GM12875 (cell line): ENCODE data around the gene HCFC1R1.

ENCODE experiments used
- H3K4me3 ChIP-seq: one replicate; pipeline ENCODE4 v1.5.1; 2011; ENCODE audit warnings: low read depth, low read length, control low read depth
- TF ChIP-seq, protein P1 (sequence below): IDR thresholded peaks from 2 replicates; pipeline ENCODE4 v1.5.1; 2011; ENCODE audit warnings: low read depth, mild to moderate bottlenecking, control low read depth, inconsistent platforms, low read length, moderate library complexity, borderline replicate concordance; ENCODE audit not compliant: insufficient read depth

HCFC1R1 gene

DNA sequence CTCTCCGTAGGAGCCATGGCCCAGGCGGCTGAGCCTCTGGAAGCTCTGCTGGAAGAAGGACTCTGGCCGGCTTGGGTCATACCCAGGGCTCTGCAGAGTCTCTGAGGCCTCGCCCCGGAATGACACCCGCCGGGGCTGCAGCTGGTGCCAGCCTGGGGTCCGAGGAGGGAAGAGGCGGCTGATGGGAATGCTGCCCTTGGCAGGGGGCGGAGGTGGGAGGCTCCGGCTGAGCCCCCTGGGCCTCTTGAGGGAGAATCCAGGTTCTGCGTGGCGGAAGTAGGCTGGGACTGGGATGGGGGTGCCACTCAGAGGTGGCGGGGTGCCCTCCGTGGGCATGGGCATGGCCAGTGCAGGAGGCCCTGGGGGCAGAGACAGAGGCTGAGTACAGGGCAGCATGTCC, 47.1 kb downstream of the HCFC1R1 start:
- TF ChIP-seq, protein P1, sequence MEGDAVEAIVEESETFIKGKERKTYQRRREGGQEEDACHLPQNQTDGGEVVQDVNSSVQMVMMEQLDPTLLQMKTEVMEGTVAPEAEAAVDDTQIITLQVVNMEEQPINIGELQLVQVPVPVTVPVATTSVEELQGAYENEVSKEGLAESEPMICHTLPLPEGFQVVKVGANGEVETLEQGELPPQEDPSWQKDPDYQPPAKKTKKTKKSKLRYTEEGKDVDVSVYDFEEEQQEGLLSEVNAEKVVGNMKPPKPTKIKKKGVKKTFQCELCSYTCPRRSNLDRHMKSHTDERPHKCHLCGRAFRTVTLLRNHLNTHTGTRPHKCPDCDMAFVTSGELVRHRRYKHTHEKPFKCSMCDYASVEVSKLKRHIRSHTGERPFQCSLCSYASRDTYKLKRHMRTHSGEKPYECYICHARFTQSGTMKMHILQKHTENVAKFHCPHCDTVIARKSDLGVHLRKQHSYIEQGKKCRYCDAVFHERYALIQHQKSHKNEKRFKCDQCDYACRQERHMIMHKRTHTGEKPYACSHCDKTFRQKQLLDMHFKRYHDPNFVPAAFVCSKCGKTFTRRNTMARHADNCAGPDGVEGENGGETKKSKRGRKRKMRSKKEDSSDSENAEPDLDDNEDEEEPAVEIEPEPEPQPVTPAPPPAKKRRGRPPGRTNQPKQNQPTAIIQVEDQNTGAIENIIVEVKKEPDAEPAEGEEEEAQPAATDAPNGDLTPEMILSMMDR: no peak
- H3K4me3 ChIP-seq: no peak overlapping the region

DNA sequence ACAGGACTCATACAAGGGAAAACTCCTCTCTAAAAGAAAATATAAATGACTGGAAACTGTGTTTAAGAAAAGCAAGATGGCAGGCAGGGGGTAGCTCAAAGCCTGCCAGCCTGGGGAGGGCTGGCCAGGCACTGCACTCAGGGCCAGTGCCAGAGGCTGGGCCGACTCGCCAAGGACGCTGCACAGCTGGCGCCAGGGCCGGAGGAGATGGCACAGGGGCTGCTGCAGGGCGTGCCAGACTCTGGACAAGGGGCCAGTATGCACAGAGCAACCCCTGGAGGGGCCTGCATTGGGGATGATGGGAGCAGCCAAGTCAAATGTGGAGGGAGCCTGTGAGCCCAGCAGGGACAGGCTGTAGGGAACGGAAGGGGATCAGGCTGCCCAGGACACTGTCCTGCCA, 47.5 kb downstream of the HCFC1R1 start:
- TF ChIP-seq, protein P1: no peak
- H3K4me3 ChIP-seq: no peak overlapping the region

DNA sequence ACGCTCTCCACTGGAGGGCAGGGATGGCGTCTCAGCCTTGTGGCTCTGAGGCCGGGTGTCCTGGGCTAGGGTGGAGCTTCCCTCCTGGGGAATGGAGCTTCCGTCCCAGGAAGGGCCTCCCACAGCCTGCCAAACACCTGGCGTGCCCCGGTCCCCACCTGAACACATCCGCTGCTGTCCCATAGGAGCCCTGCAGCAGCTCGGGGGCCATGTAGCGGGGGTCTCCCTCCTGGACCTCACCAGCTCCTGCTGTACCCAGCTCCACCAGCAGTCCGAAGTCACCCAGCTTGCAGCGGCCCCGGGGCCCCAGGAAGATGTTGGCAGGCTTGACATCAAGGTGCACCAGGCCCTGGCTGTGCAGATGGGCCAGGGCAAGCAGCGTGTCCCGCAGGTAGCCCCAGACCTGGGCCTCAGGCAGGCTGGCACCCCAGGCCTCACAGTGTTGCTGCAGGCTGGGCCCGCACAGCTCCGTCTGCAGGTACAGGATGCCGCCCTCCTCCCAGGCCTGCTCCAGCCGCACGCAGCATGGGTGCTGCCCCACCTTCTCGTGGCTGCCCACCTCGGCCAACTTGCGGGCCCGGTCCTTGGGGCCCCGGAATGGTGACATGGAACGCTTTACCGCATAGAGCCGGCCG, 48.5 kb downstream of the HCFC1R1 start:
- TF ChIP-seq, protein P1: no peak
- no peak overlapping the region for H3K4me3 ChIP-seq

DNA sequence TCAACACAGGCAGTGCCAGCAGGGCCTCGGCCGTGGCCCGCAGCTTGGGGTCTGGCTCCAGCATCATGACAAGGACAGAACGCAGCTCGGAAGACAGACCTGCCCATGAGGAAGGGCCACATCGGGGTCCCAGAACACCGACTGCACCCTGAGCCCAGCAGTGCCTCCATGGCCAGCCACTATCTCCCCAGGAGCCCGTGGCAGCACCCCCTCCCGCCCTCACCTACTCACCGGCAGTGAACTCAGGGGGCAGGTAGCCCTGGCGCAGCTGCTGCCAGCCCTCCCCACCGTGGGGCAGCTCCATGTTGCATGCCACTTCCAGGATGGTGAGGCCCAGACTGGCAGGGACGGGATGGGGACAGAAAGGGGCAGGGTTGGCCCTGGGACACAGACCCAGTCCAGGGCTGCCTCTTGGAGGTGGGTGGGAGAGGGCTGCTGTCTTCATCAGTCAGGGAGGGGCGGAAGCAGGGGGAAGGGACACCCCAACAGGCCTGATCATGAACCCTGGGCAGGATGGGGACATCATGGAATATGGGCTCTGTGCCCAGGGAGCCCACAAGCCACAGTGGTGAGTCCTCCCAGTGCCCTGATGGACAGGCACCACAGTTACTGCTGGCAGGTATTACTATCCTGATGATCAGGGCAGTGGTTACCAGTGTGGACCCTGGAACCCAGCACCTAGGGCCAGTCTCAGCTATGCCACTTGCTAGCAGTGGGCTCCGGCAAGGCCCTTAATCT, 49.3 kb downstream of the HCFC1R1 start:
- TF ChIP-seq, protein P1: no peak
- H3K4me3 ChIP-seq: no peak overlapping the region

DNA sequence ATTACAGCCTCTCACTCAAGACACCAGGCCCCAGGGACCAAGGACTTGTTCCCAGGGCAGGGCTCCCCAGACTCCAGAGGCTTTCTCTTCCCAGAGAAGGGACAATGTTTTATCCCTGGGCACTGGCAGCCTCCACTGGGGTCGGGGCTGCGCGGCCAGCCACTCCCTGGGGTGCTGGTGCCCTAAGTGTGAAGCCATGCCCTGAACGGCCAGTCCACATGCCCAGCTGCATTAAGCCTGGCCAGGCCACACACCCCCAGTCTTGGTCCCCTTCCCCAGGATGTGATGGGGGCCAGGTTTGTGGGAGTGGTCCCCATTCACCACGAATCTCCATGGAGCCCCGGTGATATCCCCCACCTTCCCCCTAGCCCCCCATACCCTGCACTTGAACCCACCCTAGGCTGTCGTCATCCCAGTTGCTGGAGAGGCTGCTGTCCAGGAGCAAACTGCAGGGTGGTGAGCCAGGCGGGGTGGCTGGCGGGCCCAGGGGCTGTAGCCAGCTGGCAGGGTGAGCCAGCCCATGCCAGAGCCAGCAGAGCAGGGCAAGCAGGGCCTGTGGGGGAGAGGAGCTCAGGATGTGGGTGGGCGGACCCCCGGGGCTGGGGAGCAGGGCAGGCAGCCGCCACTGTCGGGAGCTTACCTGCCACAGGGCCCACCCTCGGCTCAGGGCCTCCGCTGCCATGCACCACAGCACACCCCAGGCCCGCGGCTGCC, 50.0 kb downstream of the HCFC1R1 start:
- TF ChIP-seq, protein P1: no peak
- no peak overlapping the region for H3K4me3 ChIP-seq

GRCh38 chr16:2973093-2973492, 50.6 kb downstream of the HCFC1R1 start:
- no peak overlapping the region for H3K4me3 ChIP-seq
- TF ChIP-seq, protein P1: no peak
